Stimulated activated CD8-positive, alpha-beta memory T cell treated with anti-CD3 and anti-CD28 coated beads, Interleukin-4, amount 100 ng/mL, for 48 hours (primary cell): ENCODE results near the gene RAD21L1.
A peak's percentile ranks its signal among the peaks of the same experiment; 100 is the strongest.

Source experiments
- DNase-seq: peaks from one replicate; pipeline ENCODE4 v3.0.0-alpha.2; 2020

Gene RAD21L1

GRCh38 chr20:1274485-1275311 is 48.9 kb downstream of the RAD21L1 start:
- no peak for DNase-seq

DNA sequence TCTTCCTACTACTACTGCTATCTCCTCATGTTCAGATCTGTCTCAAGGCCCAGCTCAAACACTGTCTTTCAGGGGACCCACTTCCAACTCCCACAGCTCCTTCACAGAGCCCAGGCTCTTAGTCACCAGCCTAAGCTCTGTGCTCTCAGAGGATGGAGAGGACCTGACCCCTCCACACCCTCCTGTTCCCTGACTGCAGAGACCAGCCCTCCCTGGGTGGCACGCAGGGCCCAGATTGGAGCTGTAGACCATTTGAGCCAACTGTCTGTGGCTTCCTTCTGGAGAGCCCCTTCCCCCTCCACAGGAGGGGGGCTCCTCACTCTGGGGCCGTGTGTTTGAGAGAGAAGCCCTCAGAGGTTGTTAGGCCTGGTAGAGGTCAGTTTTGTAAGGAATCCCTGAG is 50.1 kb downstream of the RAD21L1 start:
- peak; percentile 17 for DNase-seq

DNA sequence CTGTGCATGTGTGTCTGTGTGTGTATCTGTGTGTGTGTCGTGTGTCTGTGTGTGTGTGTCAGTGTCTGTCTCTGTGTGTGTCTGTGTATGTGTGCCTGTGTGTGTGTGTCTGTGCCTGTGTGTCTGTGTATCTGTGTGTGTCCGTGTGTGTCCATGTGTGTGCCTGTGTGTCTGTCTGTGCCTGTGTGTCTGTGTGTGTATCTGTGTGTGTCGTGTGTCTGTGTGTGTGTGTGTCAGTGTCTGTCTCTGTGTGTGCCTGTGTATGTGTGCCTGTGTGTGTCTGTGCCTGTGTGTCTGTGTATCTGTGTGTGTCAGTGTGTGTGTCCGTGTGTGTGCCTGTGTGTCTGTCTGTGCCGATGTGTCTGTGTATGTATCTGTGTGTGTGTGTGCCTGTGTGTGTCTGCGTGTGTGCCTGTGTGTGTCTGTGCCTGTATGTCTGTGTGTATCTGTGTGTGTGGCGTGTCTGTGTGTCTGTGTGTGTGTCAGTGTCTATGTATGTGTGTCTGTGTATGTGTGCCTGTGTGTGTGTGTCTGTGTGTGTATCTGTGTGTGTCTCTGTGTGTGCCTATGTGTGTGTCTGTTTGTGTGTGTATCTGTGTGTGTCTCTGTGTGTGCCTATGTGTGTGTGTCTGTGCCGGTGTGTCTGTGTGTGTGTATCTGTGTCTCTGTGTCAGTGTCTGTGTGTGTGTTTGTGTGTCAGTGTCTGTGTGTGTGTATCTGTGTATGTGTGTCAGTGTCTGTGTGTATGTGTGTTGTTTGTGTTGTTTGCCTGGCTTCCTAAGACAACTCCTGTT is 51.9 kb downstream of the RAD21L1 start:
- DNase-seq, result peak; percentile 6

DNA sequence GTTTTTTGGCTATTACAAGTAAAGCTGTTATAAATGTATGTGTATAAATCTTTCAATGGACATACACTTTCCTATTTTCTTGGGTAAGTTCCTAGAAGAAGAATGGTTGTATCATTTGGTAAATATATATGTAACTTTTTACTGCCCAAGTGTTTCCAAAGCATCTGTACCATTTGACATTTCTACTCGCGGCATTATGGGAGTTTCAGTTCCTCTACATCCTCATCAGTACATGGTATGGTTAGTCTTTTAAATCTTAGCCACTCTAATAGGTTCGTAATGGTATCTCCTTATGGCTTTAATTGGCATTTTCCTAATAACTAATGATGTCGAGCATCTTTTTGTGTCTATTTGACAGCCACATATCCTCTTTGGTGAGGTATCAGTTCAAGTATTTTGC is 53.1 kb downstream of the RAD21L1 start:
- DNase-seq, result no peak

- peak; percentile 17 for DNase-seq
These were observed 54.6 kb downstream of the RAD21L1 start for GRCh38 chr20:1280195-1281102.

- peak; percentile 17 for DNase-seq
These were observed 55.6 kb downstream of the RAD21L1 start for GRCh38 chr20:1281279-1282057.

- no peak for DNase-seq
These were observed 57.1 kb downstream of the RAD21L1 start for GRCh38 chr20:1282966-1283365.

DNA sequence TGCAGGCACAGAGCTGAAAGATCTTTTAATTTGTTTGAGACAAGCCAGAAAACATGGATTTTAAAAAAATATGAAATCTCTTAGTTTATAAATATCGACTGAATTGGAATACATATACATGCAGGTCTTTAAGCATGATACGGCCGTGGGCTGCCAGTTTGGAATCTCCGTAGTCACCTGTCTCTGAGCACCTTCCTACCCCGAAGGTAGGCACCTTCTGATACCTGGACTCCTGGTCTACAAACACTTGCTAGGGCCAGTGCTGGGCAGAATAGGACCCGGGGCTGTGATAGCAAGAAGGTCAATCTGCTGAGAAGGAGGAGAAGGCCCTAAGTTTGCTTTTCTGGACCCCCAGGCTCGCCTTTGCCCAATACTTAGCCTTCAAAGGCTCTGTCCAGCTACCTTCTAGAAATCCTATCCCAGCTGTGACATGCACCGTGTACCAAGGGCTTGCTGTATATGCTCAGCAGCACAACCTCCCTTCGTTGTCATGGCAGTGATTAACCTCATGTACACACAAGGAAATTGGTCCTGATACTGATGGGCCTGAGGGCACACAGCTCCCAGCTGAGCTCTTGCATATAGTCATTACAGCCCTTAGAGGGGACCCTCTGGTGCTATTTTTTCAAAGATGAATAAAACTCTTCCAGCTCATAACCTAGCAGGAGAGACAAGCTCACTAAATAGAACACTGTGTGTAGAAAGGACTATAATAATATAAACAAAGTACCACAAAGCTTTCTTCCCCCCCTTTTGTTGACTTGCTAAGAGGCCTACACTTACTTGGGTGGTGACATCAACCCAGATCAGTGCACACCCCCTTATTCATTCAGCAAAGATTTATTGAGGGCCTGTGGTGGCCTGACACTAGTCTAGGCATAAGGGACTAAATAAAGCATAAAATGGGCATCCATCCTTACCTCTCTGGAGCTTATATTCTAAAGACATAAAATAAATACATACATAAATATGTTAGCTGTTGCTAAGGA is 58.0 kb downstream of the RAD21L1 start:
- no peak for DNase-seq

DNA sequence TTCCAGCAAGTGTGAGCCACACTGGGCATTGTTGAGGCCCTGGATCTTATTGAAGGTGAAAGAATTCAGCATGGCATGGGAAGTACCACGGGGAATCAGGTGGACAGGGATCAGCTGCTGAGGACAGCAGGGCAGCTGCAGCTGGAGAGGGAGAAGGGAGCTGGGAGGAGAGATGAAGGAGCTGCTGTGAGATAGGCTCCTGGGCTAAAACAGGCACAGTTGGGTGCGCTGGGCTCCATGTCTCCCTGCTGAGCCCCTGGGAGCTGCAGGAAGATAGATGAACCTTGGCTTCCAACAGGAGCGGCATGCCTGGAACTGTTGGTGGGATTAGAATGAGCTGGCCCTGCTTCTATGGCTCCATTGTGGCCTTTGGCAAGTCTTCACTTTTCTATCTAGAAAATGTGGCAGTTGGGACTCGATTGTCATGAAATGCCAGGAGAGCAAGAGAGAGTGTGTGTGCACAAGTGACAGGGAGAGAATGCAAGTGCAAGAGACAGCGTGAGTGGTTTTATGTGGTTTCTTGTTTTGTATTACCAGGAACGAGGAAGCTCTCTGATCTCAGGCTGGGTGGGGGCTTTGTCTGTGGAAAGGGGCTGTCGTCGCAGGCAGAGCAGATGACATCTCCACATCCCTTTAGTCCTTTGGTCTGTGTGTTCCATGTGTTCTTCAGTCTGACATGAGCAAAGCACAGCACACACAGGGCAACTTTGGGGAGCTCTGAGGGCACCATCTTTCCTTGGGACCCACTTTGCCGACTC is 60.6 kb downstream of the RAD21L1 start:
- DNase-seq, result no peak

GRCh38 chr20:1287306-1287705 is 61.5 kb downstream of the RAD21L1 start:
- no peak for DNase-seq

GRCh38 chr20:1287787-1288569 is 62.1 kb downstream of the RAD21L1 start:
- no peak for DNase-seq

DNA sequence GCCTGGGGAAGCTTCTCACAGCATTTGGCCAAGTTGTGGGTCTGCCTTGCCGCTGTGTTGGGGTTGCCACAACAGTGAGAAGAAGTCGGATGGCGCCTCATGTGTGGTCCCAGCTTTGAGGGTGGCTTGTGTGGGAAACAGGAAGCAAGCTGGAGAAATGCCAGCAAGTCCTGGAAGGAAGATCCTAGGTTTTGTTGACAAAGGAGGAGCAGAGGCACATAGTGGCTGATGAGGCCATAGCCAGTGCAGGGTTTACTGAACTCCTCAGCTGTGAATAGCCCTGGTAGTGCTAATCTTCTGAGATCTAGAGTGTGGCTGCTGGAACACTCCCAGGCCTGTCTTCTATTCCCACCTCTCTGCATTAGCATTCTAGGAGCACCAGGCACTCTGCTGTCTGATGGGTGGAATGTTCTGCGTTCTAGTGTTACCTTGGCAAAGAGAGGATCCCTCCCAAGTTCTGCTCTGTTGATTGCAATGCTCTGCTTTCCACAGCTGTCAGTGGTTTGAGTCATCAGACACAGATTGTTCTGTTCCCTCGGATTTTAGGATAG is 65.4 kb downstream of the RAD21L1 start:
- no peak for DNase-seq

DNA sequence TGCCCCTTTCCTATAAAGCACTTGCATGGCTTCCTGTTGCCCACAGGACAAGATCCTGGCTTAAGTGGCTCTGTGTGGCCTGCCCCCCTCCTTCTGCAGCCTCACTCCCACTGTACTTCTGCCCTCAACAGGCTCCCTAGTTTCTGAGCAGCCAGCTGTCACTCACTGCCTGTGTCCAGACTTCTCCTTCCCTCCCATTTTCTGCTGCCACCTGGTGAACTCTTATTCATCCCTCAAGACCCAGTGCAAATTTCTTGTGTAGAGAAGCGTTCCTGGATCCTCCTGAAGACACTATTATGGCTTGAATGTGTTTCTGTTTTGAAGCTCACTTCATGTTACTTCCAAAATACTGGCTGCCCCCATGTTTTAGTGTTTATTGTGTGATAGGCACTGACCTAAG is 66.8 kb downstream of the RAD21L1 start:
- no peak for DNase-seq

DNA sequence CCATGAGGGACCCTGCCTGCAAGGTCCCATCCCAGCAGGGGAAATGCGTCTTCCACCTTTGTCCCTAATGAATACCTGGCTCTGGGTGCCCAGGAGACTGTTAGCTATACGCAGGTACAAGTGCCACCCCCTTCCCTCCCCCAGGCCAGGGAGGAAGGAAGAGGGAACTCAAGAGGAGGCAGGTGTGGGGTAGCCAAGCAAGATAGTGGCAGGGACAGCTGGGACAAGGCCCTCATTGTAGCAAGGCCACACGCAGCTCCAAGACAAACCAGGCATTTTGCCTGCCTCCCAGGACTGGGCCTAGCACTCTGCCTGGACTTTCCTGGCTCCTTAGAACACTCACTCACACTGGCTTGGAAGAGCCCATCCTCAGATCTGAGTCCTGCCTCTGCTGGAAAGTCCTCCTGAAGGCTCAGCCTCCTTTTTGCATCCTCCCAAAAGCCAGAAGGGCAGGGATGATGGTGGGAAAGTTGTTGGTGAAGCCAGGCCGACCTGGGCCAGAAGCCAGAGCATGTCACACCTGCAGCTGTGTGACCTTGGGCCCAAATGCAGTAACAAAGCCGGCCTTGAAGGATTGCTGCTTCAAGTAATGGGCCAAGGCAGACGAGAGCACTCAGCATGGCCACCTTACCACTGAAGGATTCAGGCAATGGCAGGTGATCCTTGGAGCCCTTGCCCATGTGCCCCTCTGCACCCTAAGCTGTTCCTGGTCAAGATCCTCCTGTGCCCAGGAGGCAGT is 68.0 kb downstream of the RAD21L1 start:
- no peak for DNase-seq

DNA sequence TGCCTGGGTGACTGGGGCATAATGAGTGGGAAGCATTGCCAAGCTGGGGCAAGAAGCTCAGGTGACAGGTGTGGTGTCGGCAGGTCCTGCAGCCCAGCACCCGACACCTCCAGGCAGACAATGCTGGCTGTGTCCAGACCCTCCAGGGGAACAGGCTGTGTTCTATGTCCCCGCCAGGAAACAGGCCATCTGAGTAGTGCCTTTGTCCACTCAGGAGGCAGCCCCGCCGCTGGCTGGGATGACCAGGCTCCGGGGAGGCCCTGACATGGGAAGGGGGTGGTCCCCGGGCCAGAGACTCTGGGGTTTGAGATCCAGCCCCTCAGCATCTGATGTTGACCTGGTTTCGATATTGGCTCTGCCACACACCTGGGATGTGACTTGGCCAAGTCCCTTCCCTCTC is 68.7 kb downstream of the RAD21L1 start:
- no peak for DNase-seq

DNA sequence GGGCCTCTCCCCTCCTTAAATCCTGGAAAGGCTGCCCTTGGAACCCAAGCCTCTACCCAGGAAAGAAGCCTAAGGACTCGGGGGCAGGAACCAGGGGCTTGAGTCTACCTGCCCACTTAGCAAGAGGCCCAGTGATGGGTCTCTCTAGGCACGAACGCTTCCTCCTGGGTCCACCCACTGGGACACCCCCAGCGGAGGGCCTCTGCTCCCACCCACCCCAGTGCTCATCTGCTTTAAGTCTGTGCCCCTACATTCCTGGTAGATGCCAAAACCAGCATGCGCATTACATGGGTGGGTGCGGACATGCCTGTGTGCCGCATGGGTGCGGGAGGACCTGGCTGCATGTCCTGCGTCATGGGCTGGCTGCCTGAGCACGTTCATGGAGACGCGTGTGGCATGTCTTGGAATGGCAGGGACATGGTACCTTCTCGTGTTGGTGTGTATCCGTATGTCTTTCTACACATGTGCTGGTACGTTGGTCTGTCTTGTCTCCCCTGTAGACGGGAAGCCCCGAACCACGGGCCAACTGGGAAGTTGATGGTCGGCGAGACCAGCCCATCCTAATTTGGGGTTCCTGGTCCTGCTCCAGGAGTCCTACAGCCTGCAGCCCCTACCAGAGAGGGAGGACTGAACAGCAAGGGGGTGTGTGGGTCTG is 69.6 kb downstream of the RAD21L1 start:
- DNase-seq, result no peak

GRCh38 chr20:1296117-1296610 is 70.3 kb downstream of the RAD21L1 start:
- no peak for DNase-seq

DNA sequence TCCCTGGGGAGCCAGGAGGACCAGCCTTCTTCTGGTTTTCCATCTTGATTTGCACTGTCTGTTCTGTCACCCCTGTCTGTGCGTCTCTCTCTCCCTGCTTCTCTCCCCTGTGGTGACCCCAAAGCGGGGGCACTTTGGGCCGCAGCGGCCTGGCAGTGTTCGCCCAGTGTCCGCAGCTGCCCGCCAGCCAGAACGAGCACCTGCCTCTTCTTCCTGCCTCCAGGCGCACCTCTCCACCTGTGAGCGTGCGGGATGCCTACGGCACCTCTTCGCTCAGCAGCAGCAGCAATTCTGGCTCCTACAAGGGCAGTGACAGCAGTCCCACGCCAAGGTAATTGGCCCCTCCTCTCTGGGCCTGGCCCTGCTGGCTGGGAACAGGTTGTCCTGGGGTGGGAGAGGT is 71.1 kb downstream of the RAD21L1 start:
- DNase-seq, result no peak
